Measurements from ENCODE around the gene CLN3.
"Not testable (repeated sequence)": the region's sequence is repeated elsewhere in the genome, so short reads cannot be mapped to it uniquely, and the experiment has no call there.

Gene CLN3

GRCh38 chr16:28495098-28495793 lies 3.4 kb upstream of the CLN3 start:
- in situ Hi-C loops (cut with MboI; ENCODE audit: low sequenced_read_pairs): no loop called here

GRCh38 chr16:28494121-28494851 lies 2.4 kb upstream of the CLN3 start, which contains the start of gene APOBR:
Gene APOBR (plus strand): TSS chr16:28494643. CDS start chr16:28494682, 39 bp downstream.
- in situ Hi-C loops (cut with MboI; ENCODE audit: low sequenced_read_pairs): no loop called here

- in situ Hi-C loops (cut with MboI; ENCODE audit: low sequenced_read_pairs): no loop called here
These were observed 637 bp upstream of the CLN3 start for GRCh38 chr16:28492511-28492910.

- in situ Hi-C loops (cut with MboI; ENCODE audit: low sequenced_read_pairs): no loop called here
These were observed 474 bp downstream of the CLN3 start for GRCh38 chr16:28491230-28491969.

GRCh38 chr16:28486266-28486665 lies 5.6 kb downstream of the CLN3 start:
- in situ Hi-C loops (cut with MboI; ENCODE audit: low sequenced_read_pairs): no loop called here

GRCh38 chr16:28483361-28483760 lies 8.5 kb downstream of the CLN3 start:
- in situ Hi-C loops (cut with MboI; ENCODE audit: low sequenced_read_pairs): not testable (repeated sequence)

- in situ Hi-C loops (cut with MboI; ENCODE audit: low sequenced_read_pairs): no loop called here
These were observed 9.8 kb downstream of the CLN3 start for GRCh38 chr16:28482026-28482425.

- in situ Hi-C loops (cut with MboI; ENCODE audit: low sequenced_read_pairs): no loop called here
These were observed 13.2 kb downstream of the CLN3 start for GRCh38 chr16:28478506-28479180.

GRCh38 chr16:28477311-28477920 lies 14.5 kb downstream of the CLN3 start:
- in situ Hi-C loops (cut with MboI; ENCODE audit: low sequenced_read_pairs): no loop called here

- in situ Hi-C loops (cut with MboI; ENCODE audit: low sequenced_read_pairs): no loop called here
These were observed 16.7 kb downstream of the CLN3 start for GRCh38 chr16:28475221-28475620.

- in situ Hi-C loops (cut with MboI; ENCODE audit: low sequenced_read_pairs): no loop called here
These were observed 18.1 kb downstream of the CLN3 start for GRCh38 chr16:28473714-28474265.

- in situ Hi-C loops (cut with MboI; ENCODE audit: low sequenced_read_pairs): not testable (repeated sequence)
These were observed 44.8 kb downstream of the CLN3 start for GRCh38 chr16:28447081-28447480.

GRCh38 chr16:28446388-28446787 lies 45.5 kb downstream of the CLN3 start:
- in situ Hi-C loops (cut with MboI; ENCODE audit: low sequenced_read_pairs): not testable (repeated sequence)

- in situ Hi-C loops (cut with MboI; ENCODE audit: low sequenced_read_pairs): not testable (repeated sequence)
These were observed 47.9 kb downstream of the CLN3 start for GRCh38 chr16:28443943-28444342.

- in situ Hi-C loops (cut with MboI; ENCODE audit: low sequenced_read_pairs): not testable (repeated sequence)
These were observed 53.0 kb downstream of the CLN3 start for GRCh38 chr16:28438899-28439298.

GRCh38 chr16:28435340-28435739 lies 56.5 kb downstream of the CLN3 start:
- in situ Hi-C loops (cut with MboI; ENCODE audit: low sequenced_read_pairs): not testable (repeated sequence)
